Measurements from ENCODE around the gene HNRNPL.
A peak's percentile ranks its signal among the peaks of the same experiment; 100 is the strongest.
"Not testable (repeated sequence)": the region's sequence is repeated elsewhere in the genome, so short reads cannot be mapped to it uniquely, and the experiment has no call there.

Gene HNRNPL

GRCh38 chr19:38829203-38829602, 20.6 kb downstream of the HNRNPL start:
- not testable (repeated sequence) for DNase-seq (ENCODE audit: low spot score)

DNA sequence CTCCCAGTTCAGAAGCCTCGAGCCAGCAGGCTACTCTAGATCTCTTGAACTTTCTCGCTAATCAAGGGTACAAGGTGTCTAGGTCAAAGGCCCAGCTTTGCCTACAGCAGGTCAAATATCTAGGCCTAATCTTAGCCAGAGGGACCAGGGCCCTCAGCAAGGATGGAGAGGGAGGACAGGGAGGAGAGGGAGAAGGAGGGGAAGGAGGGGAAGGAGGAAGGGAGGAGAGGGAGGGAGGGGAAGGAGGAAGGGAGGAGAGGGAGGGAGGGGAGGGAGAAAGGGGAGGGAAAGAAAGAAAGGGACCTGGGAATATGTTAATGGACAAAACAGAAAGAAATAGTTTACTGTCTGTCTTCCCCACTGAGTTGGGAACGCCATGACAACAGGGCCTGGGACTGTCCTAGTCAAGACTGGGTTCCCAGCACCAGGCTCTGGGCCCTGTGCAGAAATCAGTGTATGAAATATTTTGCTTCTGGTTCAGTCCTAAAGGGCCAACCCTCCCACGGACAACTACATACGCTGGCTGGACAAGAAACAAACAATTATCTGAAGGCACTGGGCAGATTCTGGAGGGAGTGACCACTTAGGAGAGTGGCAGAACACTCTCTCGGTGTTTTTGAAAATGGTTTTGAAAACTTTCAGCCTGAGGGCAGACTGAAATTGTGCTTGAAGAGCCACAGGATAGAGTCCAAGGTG, 22.8 kb downstream of the HNRNPL start:
- no peak for DNase-seq (ENCODE audit: low spot score)

- DNase-seq (ENCODE audit: low spot score): not testable (repeated sequence)
These were observed 23.9 kb downstream of the HNRNPL start for GRCh38 chr19:38825936-38826335.

GRCh38 chr19:38821230-38821825, 28.5 kb downstream of the HNRNPL start:
- not testable (repeated sequence) for DNase-seq (ENCODE audit: low spot score)

DNA sequence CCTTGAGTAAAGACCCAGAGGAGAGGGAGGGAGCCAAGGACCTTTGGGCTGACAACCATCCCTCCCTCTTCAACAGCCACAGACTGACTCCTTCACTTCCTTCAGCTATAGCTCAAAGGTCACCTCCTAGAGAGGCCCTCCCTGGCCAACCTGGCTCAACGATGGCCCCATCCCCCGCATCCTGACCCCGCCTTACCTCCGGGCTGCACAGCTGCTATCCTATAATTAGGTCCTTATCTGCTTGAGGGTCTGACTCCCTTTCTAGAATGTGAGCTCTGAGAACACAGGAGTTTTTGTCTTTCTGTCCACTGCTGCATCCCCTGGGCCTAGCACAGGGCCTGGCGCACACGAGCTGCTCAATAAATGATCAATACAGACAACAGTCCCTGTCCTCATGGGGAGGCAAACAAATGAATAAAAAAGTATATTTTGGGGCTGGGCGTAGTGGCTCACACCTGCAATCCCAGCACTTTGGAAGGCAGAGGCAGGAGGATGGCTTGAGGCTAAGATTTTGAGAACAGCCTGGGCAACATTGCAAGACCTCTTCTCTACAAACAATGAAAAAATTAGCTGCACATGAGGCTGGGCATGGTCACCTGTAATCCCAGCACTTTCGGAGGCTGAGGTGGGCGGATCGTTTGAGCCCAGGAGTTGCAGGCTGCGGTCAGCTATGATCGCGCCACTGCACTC, 30.4 kb downstream of the HNRNPL start:
- DNase-seq (ENCODE audit: low spot score): peak; percentile 51

DNA sequence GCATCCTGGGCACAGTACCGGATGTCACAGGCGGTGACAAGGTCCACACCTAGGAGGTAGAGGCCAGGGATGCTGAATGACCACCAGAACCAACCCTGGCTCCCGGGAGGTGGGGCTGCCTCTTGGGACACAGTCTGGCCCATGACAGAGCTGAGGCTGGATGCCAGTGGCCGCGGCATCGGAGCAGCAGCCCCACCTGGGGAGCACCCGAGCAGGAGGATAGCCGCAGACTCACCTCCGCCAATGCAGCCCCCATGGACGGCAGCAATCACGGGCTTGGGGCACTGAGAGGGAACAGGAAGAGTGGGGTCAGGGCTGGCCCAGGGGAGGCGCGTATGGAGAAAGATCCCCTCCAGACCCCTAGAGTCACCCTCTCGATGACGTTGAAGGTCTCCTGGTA, 32.7 kb downstream of the HNRNPL start:
- DNase-seq (ENCODE audit: low spot score): no peak

DNA sequence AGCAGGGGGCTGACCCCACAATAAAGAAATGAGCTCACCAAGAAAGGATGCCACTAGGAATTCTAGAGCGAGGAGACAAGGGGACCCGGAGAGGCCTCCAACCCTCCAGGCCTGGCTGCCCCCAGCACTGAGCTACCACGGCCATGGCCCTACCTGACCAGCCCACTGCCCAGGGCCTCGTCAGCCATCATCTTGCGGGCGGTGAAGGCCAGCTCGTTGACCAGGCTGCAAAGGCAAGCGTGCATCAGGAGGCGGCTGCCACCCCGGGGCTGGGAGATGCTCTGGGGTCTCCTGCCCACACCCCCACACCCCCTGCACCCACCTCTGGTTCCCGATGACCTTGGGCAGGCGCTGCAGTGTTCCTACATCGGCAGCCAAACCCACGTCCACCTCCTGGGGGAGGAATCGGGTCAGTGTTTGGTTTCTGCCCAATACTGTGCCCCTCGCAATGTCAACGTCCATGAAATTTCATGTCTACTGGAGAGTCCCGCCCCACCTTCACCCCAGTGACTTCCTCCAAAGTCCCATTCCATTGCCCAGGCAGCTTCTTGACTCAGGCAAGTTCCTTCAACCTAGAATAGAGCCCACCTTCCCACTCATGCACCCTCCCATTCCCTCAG, 33.5 kb downstream of the HNRNPL start:
- DNase-seq (ENCODE audit: low spot score): no peak

GRCh38 chr19:38815059-38816001, 34.5 kb downstream of the HNRNPL start:
- peak; percentile 43 for DNase-seq (ENCODE audit: low spot score)

DNA sequence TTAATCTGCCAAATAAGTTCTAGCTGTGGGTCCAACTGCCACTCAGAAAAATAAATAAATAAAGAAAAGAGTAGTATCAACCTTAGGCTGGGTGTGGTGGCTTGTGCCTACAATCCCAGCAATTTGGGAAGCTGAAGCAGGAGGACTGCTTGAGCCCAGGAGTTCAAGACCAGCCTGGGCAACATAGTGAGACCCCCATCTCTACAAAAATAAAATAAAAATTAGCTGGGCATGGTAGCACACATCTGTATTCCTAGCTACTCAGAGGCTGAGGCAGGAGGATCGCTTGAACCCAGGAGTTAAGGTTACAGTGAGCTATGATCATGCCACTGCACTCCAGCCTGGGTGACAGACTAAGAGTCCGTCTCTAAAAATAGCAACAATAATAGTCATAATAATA, 35.9 kb downstream of the HNRNPL start:
- not testable (repeated sequence) for DNase-seq (ENCODE audit: low spot score)

DNA sequence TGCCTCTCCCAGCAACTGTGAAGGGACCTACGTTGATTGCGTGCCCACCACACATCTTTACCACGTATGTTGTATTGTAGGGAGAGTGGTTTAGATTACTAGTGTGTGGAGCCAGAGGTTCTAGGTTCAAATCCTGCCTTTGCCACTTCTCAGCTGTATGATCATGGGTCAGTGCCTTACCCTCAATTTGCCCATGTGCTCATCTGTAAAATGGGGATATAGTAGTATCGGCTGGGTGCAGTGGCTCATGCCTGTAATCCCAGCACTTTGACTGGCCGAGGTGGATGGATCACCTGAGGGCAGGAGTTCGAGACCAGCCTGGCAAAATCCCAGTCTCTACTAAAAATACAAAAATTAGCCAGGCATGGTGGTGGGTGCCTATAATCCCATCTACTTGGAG, 36.5 kb downstream of the HNRNPL start:
- DNase-seq (ENCODE audit: low spot score): no peak

DNA sequence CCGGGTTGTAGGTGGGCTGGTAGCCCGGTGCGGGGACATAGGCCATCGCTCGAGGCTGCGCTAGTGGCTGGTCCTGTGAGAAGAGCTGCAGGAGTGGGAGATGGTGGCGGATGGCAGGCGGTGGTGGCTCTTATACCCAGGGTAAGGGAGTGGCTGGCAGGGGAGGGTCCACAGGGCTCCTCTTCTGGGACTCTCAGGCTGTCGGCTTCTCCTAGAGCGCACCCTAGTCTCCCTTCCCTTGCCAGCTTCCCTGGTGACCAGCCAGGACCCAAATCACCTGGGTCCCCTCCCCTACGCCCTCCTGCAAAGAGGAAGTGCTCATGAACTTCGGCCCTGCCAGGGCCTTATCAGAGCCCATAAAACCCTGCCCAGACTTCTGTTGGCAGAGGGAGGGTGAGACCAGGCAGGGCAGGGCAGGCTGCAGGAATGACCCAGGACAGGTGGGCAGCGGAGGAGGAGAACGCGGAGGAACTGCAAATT, 36.9 kb downstream of the HNRNPL start, which contains the start of gene LGALS4:
Gene LGALS4 (minus strand): TSS at position 105 of the 480 bp plus-strand sequence. CDS start 59 bp downstream, at position 46.
- no peak for DNase-seq (ENCODE audit: low spot score)

DNA sequence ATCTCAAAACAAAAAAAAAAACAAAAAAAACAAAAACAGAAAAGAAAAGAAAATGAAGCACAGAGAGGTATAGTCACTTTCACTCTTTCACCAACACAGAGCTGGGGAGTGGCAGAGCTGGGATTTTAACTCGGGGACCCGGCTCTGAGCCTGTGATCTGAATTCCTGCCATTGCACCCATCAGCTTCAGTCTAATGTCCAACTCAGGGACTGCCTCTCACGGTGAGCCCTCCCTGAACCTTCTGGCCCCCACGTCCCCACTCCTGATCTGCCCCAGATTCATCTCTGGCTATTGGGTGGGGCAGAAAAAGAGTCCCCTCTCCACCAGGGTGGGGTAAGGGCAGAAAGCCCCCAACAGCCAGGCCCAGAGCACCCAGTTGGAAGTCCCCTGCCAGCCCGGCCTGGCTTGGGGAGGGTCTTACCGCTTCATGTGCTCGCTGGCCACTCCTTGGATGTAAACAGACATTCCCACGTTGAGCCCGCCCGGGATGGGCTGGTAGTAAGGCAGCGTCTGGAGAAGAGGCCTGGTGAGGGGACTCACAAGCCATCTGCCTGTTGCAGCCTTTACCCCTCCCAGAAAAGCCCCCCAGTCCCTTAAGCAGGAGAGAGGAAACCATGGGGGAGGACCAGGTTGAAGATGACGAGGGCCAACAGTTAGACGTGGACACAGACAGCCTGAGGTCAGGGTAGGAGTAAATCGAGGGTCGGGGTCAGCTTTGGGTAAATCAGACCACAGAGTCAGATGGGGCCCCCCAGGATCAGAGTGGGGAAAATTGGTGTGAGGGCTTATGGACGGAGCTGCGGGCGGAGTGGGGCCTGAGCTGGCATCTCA, 37.6 kb downstream of the HNRNPL start:
- no peak for DNase-seq (ENCODE audit: low spot score)

DNA sequence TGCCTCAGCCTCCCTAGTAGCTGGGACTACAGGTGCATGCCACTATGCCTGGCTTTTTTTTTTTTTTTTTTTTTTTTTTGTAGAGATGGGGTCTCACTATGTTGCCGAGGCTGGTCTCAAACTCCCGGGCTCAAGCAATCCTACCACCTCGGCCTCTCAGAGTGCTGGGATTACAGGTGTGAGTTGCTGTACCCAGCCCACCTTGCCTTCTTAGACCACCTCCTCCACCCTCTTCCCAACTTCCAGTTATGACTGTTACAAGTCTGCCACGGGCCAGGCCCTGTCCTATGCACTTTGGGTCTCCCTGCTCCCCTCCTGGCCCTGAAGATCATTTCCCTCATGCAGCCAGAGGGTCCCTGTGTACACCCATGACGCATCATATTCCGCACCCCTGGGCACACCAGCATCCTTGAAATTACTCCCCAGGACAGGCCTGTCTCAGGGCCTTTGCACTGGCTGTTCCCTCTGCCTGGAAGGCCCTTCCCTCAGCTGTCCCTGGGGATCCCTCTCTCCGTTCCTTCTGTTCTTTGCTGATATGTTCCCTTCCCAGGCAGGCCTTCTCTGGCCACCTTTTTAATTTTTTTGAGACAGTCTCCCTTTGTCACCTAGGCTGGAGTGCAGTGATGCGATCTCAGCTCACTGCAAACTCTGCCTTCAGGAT, 40.1 kb downstream of the HNRNPL start:
- no peak for DNase-seq (ENCODE audit: low spot score)

DNA sequence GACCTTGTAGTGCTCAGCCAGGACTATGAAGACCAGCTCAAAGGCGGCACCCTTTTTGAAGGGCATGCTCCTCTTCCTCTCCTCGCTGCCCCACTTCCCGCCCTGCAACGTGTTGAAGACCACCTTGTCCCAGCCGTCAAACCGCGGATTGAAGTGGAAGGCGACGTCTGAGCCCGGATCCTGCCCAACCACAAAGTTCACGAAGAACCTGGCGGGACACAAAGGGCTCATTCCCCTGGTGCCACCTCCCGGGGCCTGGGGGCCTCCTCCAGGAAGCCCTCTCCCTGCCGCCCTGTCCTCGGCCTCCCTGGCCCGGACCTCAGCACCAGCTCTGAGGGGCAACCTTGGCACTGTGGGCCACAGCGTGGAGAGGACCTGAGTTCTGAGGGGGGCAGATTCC, 41.0 kb downstream of the HNRNPL start:
- DNase-seq (ENCODE audit: low spot score): no peak

DNA sequence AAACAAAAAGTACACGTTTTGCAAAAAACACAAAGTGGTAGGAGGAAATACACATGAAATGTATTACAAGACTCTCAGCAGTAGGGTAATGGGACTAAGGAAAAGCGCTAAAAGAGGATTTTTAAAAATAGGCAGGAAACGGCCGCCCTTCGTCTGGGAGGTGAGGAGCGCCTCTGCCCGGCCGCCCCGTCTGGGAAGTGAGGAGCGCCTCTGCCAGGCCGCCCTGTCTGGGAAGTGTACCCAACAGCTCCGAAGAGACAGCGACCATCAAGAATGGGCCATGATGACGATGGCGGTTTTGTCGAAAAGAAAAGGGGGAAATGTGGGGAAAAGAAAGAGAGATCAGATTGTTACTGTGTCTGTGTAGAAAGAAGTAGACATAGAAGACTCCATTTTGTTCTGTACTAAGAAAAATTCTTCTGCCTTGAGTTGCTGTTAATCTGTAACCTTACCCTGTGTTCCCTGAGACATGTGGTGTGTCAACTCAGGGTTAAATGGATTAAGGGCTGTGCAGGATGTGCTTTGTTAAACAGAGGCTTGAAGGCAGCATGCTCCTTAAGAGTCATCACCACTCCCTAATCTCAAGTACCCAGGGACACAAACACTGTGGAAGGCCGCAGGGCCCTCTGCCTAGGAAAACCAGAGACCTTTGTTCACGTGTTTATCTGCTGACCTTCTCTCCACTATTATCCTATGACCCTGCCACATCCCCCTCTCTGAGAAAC, 42.2 kb downstream of the HNRNPL start:
- DNase-seq (ENCODE audit: low spot score): not testable (repeated sequence)

DNA sequence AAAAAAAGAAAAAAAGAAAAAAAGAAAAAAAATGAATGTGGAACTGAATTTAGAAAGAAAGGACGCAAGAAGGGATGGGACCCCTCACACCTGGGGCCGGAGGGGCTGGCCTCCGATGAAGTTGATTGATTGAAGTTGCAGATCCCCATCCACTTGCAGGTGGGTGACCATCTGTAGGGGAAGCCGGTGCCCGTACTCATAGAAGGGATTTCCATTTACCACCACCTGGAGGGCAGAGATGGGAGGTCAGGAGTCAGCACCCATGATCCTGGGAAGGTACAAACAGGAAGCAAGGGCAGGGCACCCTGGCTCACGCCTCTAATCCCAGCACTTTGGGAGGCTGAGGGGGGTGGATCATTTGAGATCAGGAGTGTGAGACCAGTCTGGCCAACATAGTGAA, 43.4 kb downstream of the HNRNPL start:
- no peak for DNase-seq (ENCODE audit: low spot score)

GRCh38 chr19:38805180-38805579, 44.6 kb downstream of the HNRNPL start:
- DNase-seq (ENCODE audit: low spot score): no peak

DNA sequence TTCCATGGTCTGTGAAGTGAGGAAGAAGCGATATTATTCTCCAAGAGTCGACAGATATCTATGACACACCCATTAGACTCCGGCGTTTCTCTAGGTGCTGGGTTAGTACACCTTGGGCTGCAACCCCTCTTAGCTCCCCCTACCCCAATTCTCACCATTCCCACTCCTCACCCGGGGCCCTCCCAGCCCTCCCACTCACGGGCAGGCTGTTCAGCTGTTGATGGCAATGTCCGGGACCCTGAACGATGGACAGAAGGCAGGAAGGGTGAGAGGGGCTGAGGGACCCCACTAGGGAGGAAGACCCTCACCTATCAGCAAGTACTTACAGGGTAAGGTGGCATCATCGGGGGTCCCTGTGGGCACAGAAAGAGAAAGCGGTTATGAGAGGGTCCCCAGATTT, 46.2 kb downstream of the HNRNPL start:
- DNase-seq (ENCODE audit: low spot score): no peak

DNA sequence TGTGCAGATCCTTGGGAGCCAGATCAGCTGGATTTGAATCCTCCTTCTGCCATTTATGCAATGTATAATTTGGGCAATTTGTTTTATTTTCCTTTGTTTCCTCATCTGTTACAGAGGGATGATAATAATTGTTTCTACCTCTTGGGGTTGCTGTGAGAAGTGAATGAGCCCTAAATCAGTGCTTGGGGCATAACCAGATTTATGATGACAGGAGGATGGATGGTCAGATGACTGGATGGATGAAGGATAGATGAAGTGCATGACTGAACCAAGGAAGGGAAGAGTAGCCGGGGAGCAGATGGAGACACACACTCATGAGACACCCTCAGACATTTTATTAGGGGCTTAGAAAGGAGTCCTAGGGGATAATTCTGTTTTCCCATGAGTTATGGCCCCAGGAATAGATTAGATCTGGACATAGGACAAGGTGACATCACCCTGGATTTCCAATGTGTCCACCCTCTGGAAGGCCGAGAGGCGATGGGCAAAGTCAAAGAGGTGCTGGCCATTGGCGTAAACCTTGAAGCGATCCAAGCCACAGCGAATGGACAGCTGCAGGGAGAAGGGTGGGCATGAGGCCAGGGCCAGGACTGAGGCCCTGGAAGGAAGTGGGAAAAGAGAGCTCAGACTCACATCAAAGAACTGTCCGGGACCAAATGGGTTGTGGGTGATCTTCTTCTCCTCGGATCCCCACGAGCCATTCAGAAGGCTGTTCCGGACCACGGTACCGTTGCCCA, 48.3 kb downstream of the HNRNPL start:
- no peak for DNase-seq (ENCODE audit: low spot score)

Measured in ecto neural progenitor cell (in vitro differentiated cells).